Liver (tissue), 9 donors: ENCODE results near the gene KIZ. TPM values are rescaled to one million over a fixed set of nuclear protein-coding genes. Genes with fewer than 3 reads are reported as not detected.

Experiments used
- DNase-seq: peaks from one replicate; pipeline ENCODE4 v3.0.0-alpha.2; 2017; ENCODE audit warnings: low spot score
- H3K27ac ChIP-seq, 2 donors: one replicate each; pipeline ENCODE4 v1.7.0; 2013; ENCODE audit warnings: inconsistent platforms in 2 of 2, low read length in 2 of 2, control low read depth in 1 of 2, low read depth in 1 of 2, mild to moderate bottlenecking in 1 of 2
- H3K27me3 ChIP-seq, 4 donors: one replicate each; pipeline versions ENCODE4 v1.6.1 to v1.7.0; 2013; ENCODE audit warnings: low read length in 3 of 4, inconsistent platforms in 1 of 4, mild to moderate bottlenecking in 1 of 4, moderate library complexity in 1 of 4; ENCODE audit not compliant: control insufficient read depth in 4 of 4, insufficient read depth in 4 of 4
- H3K36me3 ChIP-seq, 4 donors: one replicate each; pipeline versions ENCODE4 v1.6.1 to v1.7.0; 2013; ENCODE audit warnings: low read length in 3 of 4, mild to moderate bottlenecking in 3 of 4, low read depth in 1 of 4, moderate library complexity in 1 of 4; ENCODE audit not compliant: control insufficient read depth in 4 of 4, insufficient read depth in 3 of 4
- H3K4me1 ChIP-seq, 4 donors: one replicate each; pipeline versions ENCODE4 v1.6.1 to v1.7.0; 2013; ENCODE audit warnings: low read length in 3 of 4, mild to moderate bottlenecking in 3 of 4, moderate library complexity in 1 of 4; ENCODE audit not compliant: control insufficient read depth in 4 of 4, insufficient read depth in 4 of 4
- H3K4me3 ChIP-seq, 3 donors: one replicate each; pipeline versions ENCODE4 v1.6.1 to v1.7.0; 2013; ENCODE audit warnings: low read length in 3 of 3, control low read depth in 1 of 3, low read depth in 1 of 3, mild to moderate bottlenecking in 1 of 3
- H3K9ac ChIP-seq, 2 donors: one replicate each; pipeline ENCODE4 v1.7.0; 2013; ENCODE audit warnings: low read length in 2 of 2, mild to moderate bottlenecking in 2 of 2, moderate library complexity in 2 of 2, control low read depth in 1 of 2, low read depth in 1 of 2
- H3K9me3 ChIP-seq, 4 donors: one replicate each; pipeline versions ENCODE4 v1.6.1 to v1.7.0; 2013; ENCODE audit warnings: low read length in 3 of 4; ENCODE audit not compliant: control insufficient read depth in 4 of 4
- ATF3 ChIP-seq: IDR thresholded peaks from 2 replicates; pipeline ENCODE4 v1.6.1; 2016; ENCODE audit warnings: antibody characterized with exemption
- FOXA2 ChIP-seq: IDR thresholded peaks from 2 replicates; pipeline ENCODE4 v1.6.1; 2016; ENCODE audit warnings: antibody characterized with exemption
- GABPA ChIP-seq, 2 donors: IDR thresholded peaks in 1 of 2; conservative IDR thresholded peaks in 1 of 2; 2 replicates each; pipeline ENCODE4 v1.6.1; 2016; ENCODE audit warnings: antibody characterized with exemption in 2 of 2, mild to moderate bottlenecking in 1 of 2, moderate library complexity in 1 of 2
- HNF4A ChIP-seq, 2 donors: conservative IDR thresholded peaks; 2 replicates each; pipeline ENCODE4 v1.6.1; 2016; ENCODE audit warnings: antibody characterized with exemption in 2 of 2, mild to moderate bottlenecking in 2 of 2
- HNF4G ChIP-seq: IDR thresholded peaks from 2 replicates; pipeline ENCODE4 v1.6.1; 2016; ENCODE audit warnings: antibody characterized with exemption
- JUND ChIP-seq, 2 donors: IDR thresholded peaks; 2 replicates each; pipeline ENCODE4 v1.6.1; 2016; ENCODE audit warnings: antibody characterized with exemption in 2 of 2
- NR2F2 ChIP-seq: IDR thresholded peaks from 2 replicates; pipeline ENCODE4 v1.6.1; 2016; ENCODE audit warnings: antibody characterized with exemption
- RXRA ChIP-seq, 2 donors: IDR thresholded peaks; 2 replicates each; pipeline ENCODE4 v1.6.1; 2017 to 2018; ENCODE audit warnings: antibody characterized with exemption in 2 of 2, mild to moderate bottlenecking in 1 of 2
- SP1 ChIP-seq: IDR thresholded peaks from 2 replicates; pipeline ENCODE4 v1.6.1; 2018; ENCODE audit warnings: antibody characterized with exemption, mild to moderate bottlenecking
- TAF1 ChIP-seq: conservative IDR thresholded peaks from 2 replicates; pipeline ENCODE4 v1.6.1; 2016; ENCODE audit warnings: antibody characterized with exemption, mild to moderate bottlenecking
- YY1 ChIP-seq: IDR thresholded peaks from 2 replicates; pipeline ENCODE4 v1.6.1; 2016; ENCODE audit warnings: antibody characterized with exemption, mild to moderate bottlenecking
- ZBTB33 ChIP-seq: IDR thresholded peaks from 2 replicates; pipeline ENCODE4 v1.6.1; 2016; ENCODE audit warnings: antibody characterized with exemption
- WGBS: extraction: QIAGEN DNeasy Blood & Tissue Kit; methylation state at CpG from one replicate; pipeline ENCODE4 v1.1.7; 2013; 5-methylcytosine and 5-hydroxymethylcytosine counted together
- polyA plus RNA-seq, 2 donors: library from polyadenylated mRNA; stranded (reverse) in 1 of 2; unstranded in 1 of 2; fragments of 200-250 nt in 1 of 2; fragments of >200 nt in 1 of 2; fragmentation: Nextera tagmentation in 1 of 2; extraction: Ambion mirVana in 1 of 2; gene quantifications; one replicate each; pipeline versions ENCODE4 v1.2.1 to v1.2.3, GENCODE V29; 2013 to 2015
- total RNA-seq, 2 donors: library from RNA; depleted of rRNA; stranded (reverse); fragments of >200 nt; gene quantifications; one replicate each; pipeline ENCODE4 v1.2.3, GENCODE V29; 2014
- TF ChIP-seq, protein P1 (sequence below): fragments of 150-350 bp; IDR thresholded peaks from 2 replicates; pipeline ENCODE4 v1.5.1; 2017; ENCODE audit warnings: improper control_type of control experiment, low read depth, low read length; ENCODE audit not compliant: missing input control
- TF ChIP-seq, protein P2 (sequence below): IDR thresholded peaks from 2 replicates; pipeline ENCODE4 v1.6.1; 2016; ENCODE audit warnings: antibody characterized with exemption
- donor health status: healthy.
- donor health status: healthy.
- donor health status: healthy.
- donor health status: healthy.
- donor health status: healthy.

KIZ gene
- total and polyA plus RNA-seq, 4 donors, result 3.0 to 9.5 (median 5.2) TPM

- Histone ChIP-seq H3K9ac (no peak overlapping the region), H3K4me1 (no peaks in the 10 kb centered on the region), H3K36me3 (no peaks in the 10 kb centered on the region), H3K27me3 (no peaks in the 10 kb centered on the region), H3K27ac (no peak overlapping the region), H3K4me3 (no peak overlapping the region), H3K9me3 (no peaks in the 10 kb centered on the region)
- TF ChIP-seq ZBTB33 (no peak), GABPA (IDR thresholded peaks at IDR 0.05 in 1 of 2, conservative IDR thresholded peaks at IDR 0.05 in 1 of 2) (no peak), JUND (IDR thresholded peaks at IDR 0.05) (no peak), NR2F2 (no peak)
- no peak for DNase-seq
- 96% methylated on average over 5 of the region's 5 CpGs for WGBS
These were observed 29.4 kb downstream of the KIZ start for GRCh38 chr20:21155268-21155667.

DNA sequence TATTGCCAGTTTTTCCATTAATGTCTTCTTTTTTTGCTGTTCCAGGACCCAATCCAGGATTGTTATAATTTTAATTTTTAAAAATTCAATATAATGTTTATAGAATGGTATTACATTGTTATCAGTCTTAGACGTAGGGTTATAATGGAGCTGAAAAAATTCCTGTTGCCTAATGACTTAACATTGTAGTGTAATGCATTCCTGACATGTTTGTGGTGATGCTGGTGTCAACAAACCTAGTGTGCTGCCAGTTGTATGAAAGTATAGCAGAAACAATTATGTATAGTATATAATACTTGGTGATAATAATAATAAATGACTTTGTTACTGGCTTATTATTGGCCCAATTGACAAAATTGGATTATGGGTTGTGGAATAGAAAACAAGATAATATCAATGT, 30.4 kb downstream of the KIZ start:
- WGBS, result 89% methylated on average over 1 of the region's 1 CpG
- no peak for DNase-seq
- H3K36me3 ChIP-seq, result peaks cover 0 to 3% (median 0%) of the 10 kb centered on the region in 4 donors
- no peak overlapping the region for H3K9ac ChIP-seq
- H3K27ac ChIP-seq, result no peak overlapping the region
- H3K4me1 ChIP-seq, result no peaks in the 10 kb centered on the region
- no peak overlapping the region for H3K4me3 ChIP-seq
- H3K27me3 ChIP-seq, result no peaks in the 10 kb centered on the region
- TF ChIP-seq TAF1 (no peak), HNF4A (conservative IDR thresholded peaks at IDR 0.05) (no peak), YY1 (no peak), FOXA2 (no peak), RXRA (IDR thresholded peaks at IDR 0.05) (no peak), HNF4G (no peak), ATF3 (no peak), SP1 (no peak), ZBTB33 (no peak)
- TF ChIP-seq, protein P1, sequence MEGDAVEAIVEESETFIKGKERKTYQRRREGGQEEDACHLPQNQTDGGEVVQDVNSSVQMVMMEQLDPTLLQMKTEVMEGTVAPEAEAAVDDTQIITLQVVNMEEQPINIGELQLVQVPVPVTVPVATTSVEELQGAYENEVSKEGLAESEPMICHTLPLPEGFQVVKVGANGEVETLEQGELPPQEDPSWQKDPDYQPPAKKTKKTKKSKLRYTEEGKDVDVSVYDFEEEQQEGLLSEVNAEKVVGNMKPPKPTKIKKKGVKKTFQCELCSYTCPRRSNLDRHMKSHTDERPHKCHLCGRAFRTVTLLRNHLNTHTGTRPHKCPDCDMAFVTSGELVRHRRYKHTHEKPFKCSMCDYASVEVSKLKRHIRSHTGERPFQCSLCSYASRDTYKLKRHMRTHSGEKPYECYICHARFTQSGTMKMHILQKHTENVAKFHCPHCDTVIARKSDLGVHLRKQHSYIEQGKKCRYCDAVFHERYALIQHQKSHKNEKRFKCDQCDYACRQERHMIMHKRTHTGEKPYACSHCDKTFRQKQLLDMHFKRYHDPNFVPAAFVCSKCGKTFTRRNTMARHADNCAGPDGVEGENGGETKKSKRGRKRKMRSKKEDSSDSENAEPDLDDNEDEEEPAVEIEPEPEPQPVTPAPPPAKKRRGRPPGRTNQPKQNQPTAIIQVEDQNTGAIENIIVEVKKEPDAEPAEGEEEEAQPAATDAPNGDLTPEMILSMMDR, result no peak
- TF ChIP-seq, protein P2, sequence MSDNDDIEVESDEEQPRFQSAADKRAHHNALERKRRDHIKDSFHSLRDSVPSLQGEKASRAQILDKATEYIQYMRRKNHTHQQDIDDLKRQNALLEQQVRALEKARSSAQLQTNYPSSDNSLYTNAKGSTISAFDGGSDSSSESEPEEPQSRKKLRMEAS, result no peak
- H3K9me3 ChIP-seq, result no peaks in the 10 kb centered on the region
